Astrocyte (in vitro differentiated cells and primary cell): Measurements from ENCODE around the gene KDM7A. TPM values are rescaled to one million over a fixed set of nuclear protein-coding genes. Genes with fewer than 3 reads are reported as not detected.

Experiments used
- DNase-seq: peaks from one replicate; pipeline ENCODE4 v3.0.0-alpha.2; 2010; ENCODE audit warnings: low read depth
- FAIRE-seq: peaks from 2 replicates; lab custom pipeline; 2011; peaks lifted over from hg19 to GRCh38; lab: Jason Lieb, UNC
- H2AFZ ChIP-seq: 2 replicates; pipeline ENCODE4 v1.6.0; 2012; ENCODE audit warnings: low read depth, low read length, inconsistent platforms
- H3K27ac ChIP-seq: 2 replicates; pipeline ENCODE4 v1.5.1; 2011; ENCODE audit warnings: low read depth, low read length, inconsistent platforms
- H3K27me3 ChIP-seq: 2 replicates; pipeline ENCODE4 v1.6.0; 2011; ENCODE audit warnings: low read length, inconsistent platforms; ENCODE audit not compliant: insufficient read depth
- H3K36me3 ChIP-seq: 2 replicates; pipeline ENCODE4 v1.5.1; 2011; ENCODE audit warnings: low read length, inconsistent platforms; ENCODE audit not compliant: insufficient read depth
- H3K4me1 ChIP-seq: 2 replicates; pipeline ENCODE4 v1.5.1; 2011; ENCODE audit warnings: low read length, inconsistent platforms; ENCODE audit not compliant: insufficient read depth
- H3K4me2 ChIP-seq: 2 replicates; pipeline ENCODE4 v1.6.0; 2012; ENCODE audit warnings: low read length, inconsistent platforms
- H3K4me3 ChIP-seq: 2 replicates; pipeline ENCODE4 v1.5.1; 2011; ENCODE audit warnings: low read depth, mild to moderate bottlenecking, low read length, inconsistent platforms; ENCODE audit not compliant: insufficient read depth
- H3K79me2 ChIP-seq: 2 replicates; pipeline ENCODE4 v1.6.0; 2012; ENCODE audit warnings: mild to moderate bottlenecking, low read length, inconsistent platforms; ENCODE audit not compliant: insufficient read depth
- H3K9ac ChIP-seq: 2 replicates; pipeline ENCODE4 v1.6.0; 2012; ENCODE audit warnings: mild to moderate bottlenecking, low read length, inconsistent platforms
- H3K9me3 ChIP-seq: 2 replicates; pipeline ENCODE4 v1.5.1; 2012; ENCODE audit warnings: low read depth, mild to moderate bottlenecking, low read length, inconsistent platforms; ENCODE audit not compliant: insufficient read depth
- H4K20me1 ChIP-seq: 2 replicates; pipeline ENCODE4 v1.6.0; 2012; ENCODE audit warnings: low read length, inconsistent platforms; ENCODE audit not compliant: insufficient read depth
- H3K27ac Mint-ChIP-seq: one replicate; pipeline ENCODE4 v1.8.0; 2021; ENCODE audit warnings: mild to moderate bottlenecking, mixed read lengths; ENCODE audit not compliant: unreplicated experiment
- H3K27me3 Mint-ChIP-seq: one replicate; pipeline ENCODE4 v1.8.0; 2021; ENCODE audit warnings: low read depth, mixed read lengths; ENCODE audit not compliant: unreplicated experiment
- H3K36me3 Mint-ChIP-seq: one replicate; pipeline ENCODE4 v1.8.0; 2021; ENCODE audit warnings: low read depth, mixed read lengths; ENCODE audit not compliant: unreplicated experiment
- H3K4me1 Mint-ChIP-seq: one replicate; pipeline ENCODE4 v1.8.0; 2021; ENCODE audit warnings: low read depth, mixed read lengths; ENCODE audit not compliant: unreplicated experiment
- H3K4me3 Mint-ChIP-seq: one replicate; pipeline ENCODE4 v1.8.0; 2021; ENCODE audit warnings: mild to moderate bottlenecking, moderate library complexity, mixed read lengths; ENCODE audit not compliant: unreplicated experiment
- H3K9me3 Mint-ChIP-seq: one replicate; pipeline ENCODE4 v1.8.0; 2021; ENCODE audit warnings: mild to moderate bottlenecking, mixed read lengths; ENCODE audit not compliant: unreplicated experiment
- CTCF ChIP-seq: IDR thresholded peaks from 2 replicates; pipeline ENCODE4 v1.5.1; 2011; ENCODE audit warnings: low read depth, mild to moderate bottlenecking, inconsistent platforms, low read length, moderate library complexity; ENCODE audit not compliant: insufficient read depth
- EZH2 ChIP-seq: IDR thresholded peaks from 2 replicates; pipeline ENCODE4 v1.6.1; 2012; ENCODE audit warnings: mild to moderate bottlenecking, low read length, inconsistent platforms; ENCODE audit not compliant: insufficient read depth
- total RNA-seq: library from RNA; stranded (reverse); gene quantifications from 2 replicates; pipeline ENCODE4 v1.2.1, GENCODE V29; 2021

KDM7A gene
- total RNA-seq, 1 donor from 2014 or later: 5.4 TPM

GRCh38 chr7:140219672-140220524, 43.1 kb upstream of the KDM7A start:
- Histone ChIP-seq H3K9ac (no peak overlapping the region), H3K4me1 (no peaks in the 10 kb centered on the region), H2AFZ (no peak overlapping the region), H4K20me1 (no peaks in the 10 kb centered on the region), H3K36me3 (no peaks in the 10 kb centered on the region), H3K9me3 (no peaks in the 10 kb centered on the region), H3K4me2 (no peak overlapping the region), H3K4me3 (no peak overlapping the region), H3K27ac (no peak overlapping the region), H3K79me2 (no peaks in the 10 kb centered on the region), H3K27me3 (peaks cover 13% of the 10 kb centered on the region)
- Mint-ChIP-seq H3K36me3 (no peaks in the 10 kb centered on the region), H3K4me1 (no peaks in the 10 kb centered on the region), H3K9me3 (peaks cover 13% of the 10 kb centered on the region), H3K4me3 (no peak overlapping the region), H3K27me3 (peaks cover 29% of the 10 kb centered on the region), H3K27ac (no peak overlapping the region)
- TF ChIP-seq EZH2 (no peak), CTCF (no peak)
- no peak for FAIRE-seq
- DNase-seq: no peak

- Histone ChIP-seq H3K9me3 (no peaks in the 10 kb centered on the region), H3K36me3 (no peaks in the 10 kb centered on the region), H3K4me3 (no peak overlapping the region), H3K27me3 (peaks cover 11% of the 10 kb centered on the region), H3K4me2 (no peak overlapping the region), H3K27ac (no peak overlapping the region), H3K9ac (no peak overlapping the region), H3K4me1 (no peaks in the 10 kb centered on the region), H3K79me2 (no peaks in the 10 kb centered on the region), H2AFZ (no peak overlapping the region), H4K20me1 (no peaks in the 10 kb centered on the region)
- FAIRE-seq (no peak), DNase-seq (no peak)
- Mint-ChIP-seq H3K36me3 (no peaks in the 10 kb centered on the region), H3K4me3 (no peak overlapping the region), H3K4me1 (no peaks in the 10 kb centered on the region), H3K27ac (no peak overlapping the region), H3K9me3 (peaks cover 13% of the 10 kb centered on the region), H3K27me3 (peaks cover 25% of the 10 kb centered on the region)
- TF ChIP-seq EZH2 (no peak), CTCF (no peak)
Observed at GRCh38 chr7:140218656-140219055, 41.9 kb upstream of the KDM7A start.
